Karpas-422 (cell line): Measurements from ENCODE around the gene ATP6V1G2. TPM values are rescaled to one million over a fixed set of nuclear protein-coding genes. Genes with fewer than 3 reads are reported as not detected.

Experiments used
- DNase-seq: peaks from one replicate; pipeline ENCODE4 v3.0.0-alpha.2; 2015
- H2AFZ ChIP-seq: fragments of 200-600 bp; sonication (generic); 2 replicates; pipeline ENCODE4 v1.6.1; 2014; ENCODE audit warnings: antibody characterized with exemption, low read length, mixed read lengths
- H3K27ac ChIP-seq: fragments of 200-600 bp; sonication (generic); 2 replicates; pipeline ENCODE4 v1.5.1; 2014; ENCODE audit warnings: mild to moderate bottlenecking, low read length, moderate library complexity
- H3K27me3 ChIP-seq: fragments of 200-600 bp; sonication (generic); 2 replicates; pipeline ENCODE4 v1.6.1; 2014; ENCODE audit warnings: low read length, mixed read lengths
- H3K36me3 ChIP-seq: fragments of 200-600 bp; sonication (generic); 2 replicates; pipeline ENCODE4 v1.6.1; 2014; ENCODE audit warnings: low read length, mixed read lengths; ENCODE audit not compliant: insufficient read depth
- H3K4me1 ChIP-seq: fragments of 200-600 bp; sonication (generic); 2 replicates; pipeline ENCODE4 v1.6.1; 2014; ENCODE audit warnings: mild to moderate bottlenecking, low read length, mixed read lengths
- H3K4me2 ChIP-seq: fragments of 200-600 bp; sonication (generic); 2 replicates; pipeline ENCODE4 v1.6.1; 2014; ENCODE audit warnings: low read length, low read depth, mild to moderate bottlenecking; ENCODE audit not compliant: poor library complexity, severe bottlenecking
- H3K4me3 ChIP-seq: fragments of 200-600 bp; sonication (generic); 2 replicates; pipeline ENCODE4 v1.5.1; 2014; ENCODE audit warnings: mild to moderate bottlenecking, antibody characterized with exemption, low read length, mixed read lengths
- H3K79me2 ChIP-seq: fragments of 200-600 bp; sonication (generic); 2 replicates; pipeline ENCODE4 v1.6.1; 2014; ENCODE audit warnings: mild to moderate bottlenecking, low read length, mixed read lengths
- H3K9ac ChIP-seq: fragments of 200-600 bp; sonication (generic); 2 replicates; pipeline ENCODE4 v1.6.0; 2014; ENCODE audit warnings: low read length
- H3K9me2 ChIP-seq: fragments of 200-600 bp; sonication (generic), shearing (Covaris generic); replicated peaks from 2 replicates; pipeline ENCODE4 v1.6.0; 2014; ENCODE audit warnings: mild to moderate bottlenecking, low read length, moderate library complexity; ENCODE audit not compliant: insufficient read depth
- H3K9me3 ChIP-seq: fragments of 300-700, 200-600 bp; sonication (generic); 2 replicates; pipeline ENCODE4 v1.6.1; 2014; ENCODE audit warnings: low read length, mixed read lengths
- H4K20me1 ChIP-seq: fragments of 200-600 bp; sonication (generic); 2 replicates; pipeline ENCODE4 v1.6.1; 2014; ENCODE audit warnings: mild to moderate bottlenecking, antibody characterized with exemption, low read length, low read depth; ENCODE audit not compliant: insufficient read depth
- total RNA-seq: library from RNA; depleted of rRNA; stranded (reverse); fragments of >200 nt; shearing (Covaris generic); gene quantifications from 2 replicates; pipeline ENCODE4 v1.2.3, GENCODE V29; 2014; ENCODE audit warnings: low replicate concordance

The ATP6V1G2 gene
- total RNA-seq, 1 experiment from 2014 or later, result 34.9 TPM

- peak; percentile 40 for DNase-seq
- H3K36me3 ChIP-seq, result peaks cover 12% of the 10 kb centered on the region
- peaks cover 65% of the 10 kb centered on the region for H3K4me1 ChIP-seq
- peaks cover 22% of the 10 kb centered on the region for H3K79me2 ChIP-seq
- H3K27me3 ChIP-seq, result no peaks in the 10 kb centered on the region
- peak overlapping the region; percentile 88 for H3K27ac ChIP-seq
- peak overlapping the region; percentile 72 for H3K4me3 ChIP-seq
- no peaks in the 10 kb centered on the region for H3K9me2 ChIP-seq
- no peak overlapping the region for H2AFZ ChIP-seq
- peak overlapping the region; percentile 75 for H3K9ac ChIP-seq
- H3K9me3 ChIP-seq, result no peaks in the 10 kb centered on the region
- H3K4me2 ChIP-seq, result peak overlapping the region; percentile 85
- no peaks in the 10 kb centered on the region for H4K20me1 ChIP-seq
Measured at GRCh38 chr6:31547727-31548543, 1.5 kb upstream of the ATP6V1G2 start.

- peaks cover 12% of the 10 kb centered on the region for H3K36me3 ChIP-seq
- no peak within 1 kb of the TSS for H2AFZ ChIP-seq
- H3K9ac ChIP-seq, result peak within 1 kb of the TSS; percentile 75
- H3K4me1 ChIP-seq, result peaks cover 70% of the 10 kb centered on the region
- H4K20me1 ChIP-seq, result no peaks in the 10 kb centered on the region
- H3K27me3 ChIP-seq, result no peaks in the 10 kb centered on the region
- no peaks in the 10 kb centered on the region for H3K9me3 ChIP-seq
- H3K27ac ChIP-seq, result peak within 1 kb of the TSS; percentile 88
- H3K4me3 ChIP-seq, result peak within 1 kb of the TSS; percentile 72
- no peaks in the 10 kb centered on the region for H3K9me2 ChIP-seq
- peak within 1 kb of the TSS; percentile 85 for H3K4me2 ChIP-seq
- H3K79me2 ChIP-seq, result peaks cover 30% of the 10 kb centered on the region
- DNase-seq, result peak; percentile 99
Measured at GRCh38 chr6:31546958-31547726, 734 bp upstream of the ATP6V1G2 start, which contains the start of gene NFKBIL1. Gene NFKBIL1, plus strand, starts transcription at chr6:31547608. Its CDS starts 87 bp downstream, at chr6:31547695.

- peaks cover 73% of the 10 kb centered on the region for H3K4me1 ChIP-seq
- DNase-seq, result peak; percentile 78
- H3K36me3 ChIP-seq, result peaks cover 23% of the 10 kb centered on the region
- H3K4me3 ChIP-seq, result peak overlapping the region; percentile 69
- peak overlapping the region; percentile 85 for H3K4me2 ChIP-seq
- no peak overlapping the region for H2AFZ ChIP-seq
- H4K20me1 ChIP-seq, result peaks cover 8% of the 10 kb centered on the region
- H3K27me3 ChIP-seq, result no peaks in the 10 kb centered on the region
- peak overlapping the region; percentile 72 for H3K9ac ChIP-seq
- H3K9me3 ChIP-seq, result no peaks in the 10 kb centered on the region
- H3K27ac ChIP-seq, result peak overlapping the region; percentile 87
- H3K9me2 ChIP-seq, result no peaks in the 10 kb centered on the region
- H3K79me2 ChIP-seq, result peaks cover 46% of the 10 kb centered on the region
Measured at GRCh38 chr6:31545291-31545690, 1.1 kb downstream of the ATP6V1G2 start.

- no peaks in the 10 kb centered on the region for H3K9me2 ChIP-seq
- H3K4me1 ChIP-seq, result peaks cover 76% of the 10 kb centered on the region
- H3K27me3 ChIP-seq, result no peaks in the 10 kb centered on the region
- H3K9me3 ChIP-seq, result no peaks in the 10 kb centered on the region
- peaks cover 52% of the 10 kb centered on the region for H3K79me2 ChIP-seq
- H3K4me2 ChIP-seq, result peak overlapping the region; percentile 85
- H3K27ac ChIP-seq, result peak overlapping the region; percentile 87
- no peak overlapping the region for H2AFZ ChIP-seq
- peaks cover 28% of the 10 kb centered on the region for H3K36me3 ChIP-seq
- H4K20me1 ChIP-seq, result peaks cover 14% of the 10 kb centered on the region
- peak overlapping the region; percentile 69; the same call in 1 of the 2 replicates for H3K4me3 ChIP-seq
- H3K9ac ChIP-seq, result peak overlapping the region; percentile 72
- DNase-seq, result peak; percentile 40
Measured at GRCh38 chr6:31544676-31545075, 1.7 kb downstream of the ATP6V1G2 start.

GRCh38 chr6:31543639-31544038 lies 2.8 kb downstream of the ATP6V1G2 start:
- DNase-seq, result peak; percentile 40
- no peak overlapping the region for H2AFZ ChIP-seq
- H4K20me1 ChIP-seq, result peaks cover 24% of the 10 kb centered on the region
- H3K27ac ChIP-seq, result peak overlapping the region; percentile 95; the same call in 1 of the 2 replicates
- peak overlapping the region; percentile 96; the same call in 1 of the 2 replicates for H3K4me3 ChIP-seq
- no peak overlapping the region for H3K9ac ChIP-seq
- no peaks in the 10 kb centered on the region for H3K9me3 ChIP-seq
- H3K36me3 ChIP-seq, result peaks cover 31% of the 10 kb centered on the region
- peaks cover 76% of the 10 kb centered on the region for H3K4me1 ChIP-seq
- no peaks in the 10 kb centered on the region for H3K9me2 ChIP-seq
- peak overlapping the region; percentile 98 for H3K4me2 ChIP-seq
- peaks cover 57% of the 10 kb centered on the region for H3K79me2 ChIP-seq
- no peaks in the 10 kb centered on the region for H3K27me3 ChIP-seq

GRCh38 chr6:31541658-31542521 lies 4.5 kb downstream of the ATP6V1G2 start, which contains the start of gene DDX39B:
Gene DDX39B, minus strand, starts transcription at chr6:31542003. Its CDS starts 1,471 bp downstream, at chr6:31540532.
- Histone ChIP-seq H4K20me1 (peaks cover 34% of the 10 kb centered on the region), H3K27ac (peak within 1 kb of the TSS; percentile 95), H3K9me2 (no peaks in the 10 kb centered on the region), H3K9me3 (no peaks in the 10 kb centered on the region), H3K4me2 (peak within 1 kb of the TSS; percentile 98), H3K36me3 (peaks cover 42% of the 10 kb centered on the region), H3K4me3 (peak within 1 kb of the TSS; percentile 96), H3K9ac (peak within 1 kb of the TSS; percentile 96), H3K27me3 (no peaks in the 10 kb centered on the region), H3K4me1 (peaks cover 64% of the 10 kb centered on the region), H3K79me2 (peaks cover 55% of the 10 kb centered on the region), H2AFZ (no peak within 1 kb of the TSS)
- DNase-seq, result peak; percentile 98

- no peaks in the 10 kb centered on the region for H3K9me2 ChIP-seq
- H3K4me3 ChIP-seq, result peak overlapping the region; percentile 96
- peaks cover 49% of the 10 kb centered on the region for H3K36me3 ChIP-seq
- peak overlapping the region; percentile 98 for H3K4me2 ChIP-seq
- peak; percentile 89 for DNase-seq
- peaks cover 41% of the 10 kb centered on the region for H4K20me1 ChIP-seq
- H3K27ac ChIP-seq, result peak overlapping the region; percentile 95
- H2AFZ ChIP-seq, result no peak overlapping the region
- no peaks in the 10 kb centered on the region for H3K9me3 ChIP-seq
- peaks cover 59% of the 10 kb centered on the region for H3K79me2 ChIP-seq
- H3K9ac ChIP-seq, result peak overlapping the region; percentile 96
- peaks cover 58% of the 10 kb centered on the region for H3K4me1 ChIP-seq
- H3K27me3 ChIP-seq, result no peaks in the 10 kb centered on the region
Measured at GRCh38 chr6:31541059-31541657, 5.2 kb downstream of the ATP6V1G2 start.
